Activated CD4-positive, CD25-positive, alpha-beta regulatory T cell treated with anti-CD3 and anti-CD28 coated beads, Interleukin-2, amount 50 U/mL, for 72 hours (primary cell): Measurements from ENCODE around the gene GAS7.

Source experiments
- DNase-seq: peaks from one replicate; pipeline ENCODE4 v3.0.0; 2021

GAS7 gene

DNA sequence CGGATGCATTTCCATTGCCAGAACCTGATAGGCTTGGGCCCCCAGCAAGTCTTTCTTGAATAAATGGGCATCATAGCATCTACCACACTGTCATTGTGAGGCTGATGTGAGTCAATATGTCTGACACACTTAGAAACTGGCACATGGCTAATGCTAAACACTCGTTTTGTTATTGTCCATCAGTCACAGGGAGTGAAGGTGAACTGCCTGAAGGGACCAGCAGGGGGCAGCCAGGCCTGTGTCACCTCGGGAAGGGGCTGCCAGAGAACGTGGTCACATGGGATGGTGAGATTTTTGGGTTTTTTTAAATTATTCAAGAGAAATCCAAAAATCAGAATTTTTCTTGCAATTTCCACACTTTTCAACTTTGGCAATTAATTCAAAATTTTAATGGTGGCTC, 292.5 kb downstream of the GAS7 start:
- DNase-seq, result no peak

GRCh38 chr17:9905078-9905415, 293.4 kb downstream of the GAS7 start, which contains the start of gene RCVRN:
TSS of gene RCVRN (minus strand) at chr17:9905271. CDS start at chr17:9905180, 91 bp downstream.
- no peak for DNase-seq

DNA sequence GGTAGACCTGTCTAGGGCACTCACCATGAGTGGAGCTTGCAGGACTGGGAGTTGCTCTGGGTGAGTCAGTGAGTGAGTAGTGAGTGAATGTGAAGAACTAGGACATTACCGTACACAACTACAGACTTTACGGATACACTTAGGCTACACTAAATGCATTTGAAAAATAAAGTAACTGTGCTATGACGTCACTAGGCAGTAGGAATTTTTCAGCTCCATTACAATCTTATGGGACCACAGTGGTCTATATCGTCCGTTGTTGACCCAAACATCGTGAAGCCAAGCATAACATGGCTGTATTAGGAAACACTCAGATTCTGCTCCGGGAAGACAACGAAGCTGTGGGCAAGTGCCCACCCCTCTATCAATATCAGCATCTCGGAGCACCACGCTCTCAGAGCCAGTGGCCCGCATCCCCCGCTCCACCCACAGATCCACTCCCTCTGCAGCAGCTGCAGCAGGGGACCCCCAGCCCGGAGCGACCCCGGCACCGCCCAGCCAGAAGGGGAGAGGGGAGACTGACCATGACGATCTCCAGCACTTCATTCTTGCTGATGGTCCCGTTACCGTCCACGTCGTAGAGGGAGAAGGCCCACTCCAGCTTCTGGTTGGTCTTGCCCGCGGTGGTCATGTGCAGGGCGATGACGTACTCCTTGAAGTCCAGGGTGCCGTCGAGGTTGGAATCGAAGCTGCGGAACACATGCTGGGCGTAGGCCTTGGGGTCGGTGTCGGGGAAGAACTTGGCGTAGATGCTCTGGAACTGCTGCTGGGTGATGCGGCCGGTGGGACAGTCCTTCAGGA, 293.9 kb downstream of the GAS7 start:
- DNase-seq, result no peak

DNA sequence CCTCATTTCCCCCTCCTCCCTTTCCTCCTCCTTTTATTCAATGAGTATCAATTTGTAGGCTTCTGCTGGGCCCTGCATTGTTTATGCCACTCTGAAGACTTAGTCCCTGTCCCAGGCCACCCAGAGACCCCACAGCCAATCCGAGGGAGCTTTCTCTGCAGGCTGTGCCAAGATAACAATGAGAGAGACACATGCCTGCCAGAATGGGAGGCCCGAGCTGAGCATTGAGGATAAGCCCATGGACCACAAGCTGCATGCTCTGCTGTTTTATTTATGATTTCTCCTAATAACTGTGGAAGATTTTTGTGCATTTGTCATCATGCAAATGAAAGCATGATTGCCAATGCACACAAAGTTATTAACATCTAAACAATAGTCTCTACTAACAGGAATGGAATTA, 296.3 kb downstream of the GAS7 start:
- DNase-seq, result no peak

- no peak for DNase-seq
Measured at GRCh38 chr17:9900784-9901183, 297.6 kb downstream of the GAS7 start.

GRCh38 chr17:9900044-9900594, 298.3 kb downstream of the GAS7 start:
- DNase-seq, result no peak

GRCh38 chr17:9899280-9900043, 298.9 kb downstream of the GAS7 start:
- DNase-seq, result no peak

- DNase-seq, result no peak
Measured at GRCh38 chr17:9898812-9899211, 299.6 kb downstream of the GAS7 start.

DNA sequence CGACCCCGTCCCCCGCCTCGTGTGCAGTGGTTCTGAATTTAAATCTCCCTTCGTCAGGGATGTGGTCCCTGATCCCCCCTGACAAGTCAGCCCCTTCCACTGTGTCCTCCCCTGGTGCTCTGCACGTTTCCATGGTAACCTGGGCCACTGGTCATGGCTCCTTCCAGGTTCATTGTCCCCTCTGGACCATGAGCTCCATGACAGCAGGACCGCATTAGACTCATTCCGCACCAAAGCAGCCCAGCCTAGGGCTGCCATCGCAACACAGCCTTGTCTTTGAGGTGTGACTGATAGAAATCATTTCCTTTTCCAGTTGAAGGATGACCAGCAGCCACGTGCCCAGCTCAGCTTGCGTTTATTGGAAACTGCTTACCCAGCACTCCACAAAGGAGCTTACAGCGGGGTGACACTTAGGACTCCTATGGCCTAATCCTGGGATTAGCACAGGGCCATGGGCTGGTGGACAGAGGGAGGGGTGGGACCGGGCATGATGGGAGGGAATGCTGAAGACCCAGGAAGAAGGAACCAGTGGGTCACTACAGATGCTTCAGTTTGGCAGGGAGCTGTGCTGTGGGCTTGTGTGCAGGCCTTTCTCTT, 300.9 kb downstream of the GAS7 start:
- DNase-seq, result no peak

- no peak for DNase-seq
Measured at GRCh38 chr17:9895923-9896322, 302.5 kb downstream of the GAS7 start.

DNA sequence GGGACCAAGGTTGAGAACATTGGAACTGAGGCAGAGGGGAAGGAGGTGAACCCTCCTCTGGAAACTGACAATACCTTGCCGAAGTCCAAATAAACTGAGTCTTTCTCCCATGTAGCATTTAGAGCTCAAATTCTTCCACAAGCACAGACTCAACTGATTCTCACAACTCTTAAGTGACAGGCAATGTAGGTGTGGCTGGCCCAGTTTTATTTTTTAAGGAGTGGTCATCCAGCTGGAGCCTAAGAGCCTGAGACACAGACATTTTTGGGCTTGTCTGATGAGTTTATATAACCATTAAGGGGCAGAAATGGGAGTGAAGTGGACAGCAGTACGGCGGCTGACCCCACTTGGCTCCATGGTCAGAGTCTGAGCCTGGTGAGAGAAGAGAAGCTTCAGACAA, 304.2 kb downstream of the GAS7 start:
- no peak for DNase-seq

GRCh38 chr17:9893411-9894012, 304.9 kb downstream of the GAS7 start:
- DNase-seq, result no peak

- DNase-seq, result no peak
Measured at GRCh38 chr17:9890124-9890523, 308.3 kb downstream of the GAS7 start.

- no peak for DNase-seq
Measured at GRCh38 chr17:9887508-9887907, 310.9 kb downstream of the GAS7 start.

DNA sequence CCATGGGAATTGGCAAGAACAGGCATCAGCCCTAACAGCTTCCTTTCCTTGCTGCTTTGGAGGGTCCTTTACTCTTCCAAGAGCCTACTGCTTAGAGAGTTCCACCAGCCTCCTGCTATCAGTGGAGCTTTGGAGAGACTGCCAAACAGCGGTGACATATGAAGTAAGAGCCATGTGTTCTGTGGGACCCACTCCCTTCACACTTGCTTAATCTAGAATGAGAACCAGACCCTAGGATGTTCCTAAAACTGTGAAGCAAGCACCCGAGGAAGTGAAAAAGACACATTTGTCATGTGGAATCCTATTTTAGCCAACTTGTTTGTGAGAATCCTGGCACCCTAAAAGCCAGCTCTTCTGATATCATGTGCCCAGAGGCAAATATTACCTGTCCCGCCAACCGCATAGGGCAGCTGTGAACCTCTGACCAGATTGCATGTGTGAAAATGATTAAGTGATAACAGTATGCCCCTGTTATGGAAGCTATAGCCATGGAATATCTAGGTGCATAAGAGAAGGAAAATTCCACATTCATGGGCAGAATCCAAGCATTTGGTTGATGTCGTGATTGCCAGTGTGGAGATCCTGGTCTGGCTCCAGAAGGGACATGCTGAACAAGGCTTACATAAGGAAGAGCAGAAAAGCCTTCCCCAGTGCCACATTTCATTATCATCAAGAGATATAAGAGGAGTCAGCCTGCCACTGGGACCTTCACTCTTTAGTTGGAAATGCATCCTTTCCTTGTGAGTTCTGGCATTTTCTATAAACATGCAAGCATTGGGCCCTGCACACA, 312.1 kb downstream of the GAS7 start:
- no peak for DNase-seq

- DNase-seq, result no peak
Measured at GRCh38 chr17:9883451-9883850, 315.0 kb downstream of the GAS7 start.

DNA sequence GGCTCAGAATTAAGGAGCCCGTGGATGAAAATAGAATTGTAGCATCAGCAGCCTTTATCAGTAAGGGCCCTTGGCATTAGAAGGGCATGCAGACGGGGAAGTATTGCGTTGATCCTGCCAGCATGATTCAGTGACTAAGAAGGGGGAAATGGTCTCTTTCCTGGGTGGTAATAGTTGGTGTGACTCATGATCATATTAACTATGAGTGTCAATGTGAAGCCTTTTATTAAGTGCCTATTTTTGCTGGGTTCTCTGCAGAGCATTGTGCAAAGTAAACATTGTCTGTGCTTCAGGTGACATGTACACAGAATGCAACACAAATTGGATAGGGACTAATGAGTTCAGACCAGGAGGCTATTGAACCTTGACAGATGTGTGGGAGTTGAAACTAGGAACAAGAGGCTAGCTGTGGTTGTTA, 317.8 kb downstream of the GAS7 start:
- DNase-seq, result no peak

- DNase-seq, result no peak
Measured at GRCh38 chr17:9878786-9879525, 319.4 kb downstream of the GAS7 start.

GRCh38 chr17:9878356-9878755, 320.1 kb downstream of the GAS7 start:
- no peak for DNase-seq

- no peak for DNase-seq
Measured at GRCh38 chr17:9875441-9875840, 323.0 kb downstream of the GAS7 start.

- no peak for DNase-seq
Measured at GRCh38 chr17:9874722-9875121, 323.7 kb downstream of the GAS7 start.

DNA sequence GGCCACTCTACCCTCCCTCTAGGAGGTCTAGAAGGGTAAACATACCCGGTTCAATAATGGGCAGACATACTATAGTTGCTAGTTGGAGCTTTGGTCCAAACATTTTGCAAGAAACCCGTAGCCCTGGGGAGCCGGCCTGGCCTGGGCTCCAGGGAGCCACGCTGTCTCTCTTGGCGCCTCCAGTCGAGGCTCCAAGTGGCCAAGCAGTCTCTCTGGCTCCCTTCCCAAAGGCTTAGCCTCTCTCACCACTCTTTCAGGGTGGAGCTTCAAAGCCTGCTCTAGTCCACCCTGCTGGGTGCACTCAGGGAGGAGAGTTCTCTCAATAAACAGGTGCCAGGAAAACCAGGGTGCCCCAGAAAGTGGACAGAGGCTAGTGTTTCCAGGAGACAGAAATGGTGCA, 325.6 kb downstream of the GAS7 start:
- no peak for DNase-seq
